ENCODE data around the gene AOX1.

AOX1 gene

GRCh38 chr2:200695601-200696000, 109.8 kb downstream of the AOX1 start:
- no peak overlapping the region for H3K27ac ChIP-seq
- no peak for TF ChIP-seq CTCF (conservative IDR thresholded peaks at IDR 0.05)

GRCh38 chr2:200698217-200698616, 112.4 kb downstream of the AOX1 start:
- TF ChIP-seq CTCF (conservative IDR thresholded peaks at IDR 0.05), result no peak
- no peak overlapping the region for H3K27ac ChIP-seq

GRCh38 chr2:200699310-200699709, 113.5 kb downstream of the AOX1 start:
- no peak for TF ChIP-seq CTCF (conservative IDR thresholded peaks at IDR 0.05)
- H3K27ac ChIP-seq, result no peak overlapping the region

GRCh38 chr2:200700856-200701255, 115.0 kb downstream of the AOX1 start:
- peak overlapping the region; percentile 64 for H3K27ac ChIP-seq
- no peak for TF ChIP-seq CTCF (conservative IDR thresholded peaks at IDR 0.05)

- H3K27ac ChIP-seq, result peak overlapping the region; percentile 64
- TF ChIP-seq CTCF (conservative IDR thresholded peaks at IDR 0.05), result no peak
These were observed 116.2 kb downstream of the AOX1 start for GRCh38 chr2:200702044-200702443.

GRCh38 chr2:200702646-200703118, 116.9 kb downstream of the AOX1 start:
- TF ChIP-seq CTCF (conservative IDR thresholded peaks at IDR 0.05), result no peak
- peak overlapping the region; percentile 64; the same call in 1 of the 2 replicates for H3K27ac ChIP-seq

- H3K27ac ChIP-seq, result peak overlapping the region; percentile 64; the same call in 1 of the 2 replicates
- TF ChIP-seq CTCF (conservative IDR thresholded peaks at IDR 0.05), result peak; percentile 75
These were observed 117.5 kb downstream of the AOX1 start for GRCh38 chr2:200703127-200703925.
